HepG2 (cell line): Measurements from ENCODE around the gene HOXA6. TPM values are rescaled to one million over a fixed set of nuclear protein-coding genes. Genes with fewer than 3 reads are reported as not detected.

Source experiments
- ATAC-seq: fragments of 200-7000 bp; cut with Tn5 transposase; 3 replicates; pipeline ENCODE4 v1.9.1; 2020; ENCODE audit warnings: mild to moderate bottlenecking, moderate library complexity
- BruUV-seq: library from RNA; stranded (reverse); fragments of 400-500 nt; replicated peaks from 2 replicates; lab custom pipeline; 2021; lab: Mats Ljungman, UMichigan
- CTCF ChIA-PET: fragments of 300-600 bp; formaldehyde crosslinking; extraction: SDS; loops from one replicate; lab custom pipeline; 2021; ENCODE audit warnings: low total read pairs, inconsistent platforms, low intra/inter-chr PET ratio; lab: Yijun Ruan, JAX
- POLR2A ChIA-PET: fragments of 350-600 bp; sonication (Branson Sonifier 250); formaldehyde crosslinking; loops from one replicate; lab custom pipeline; 2020; ENCODE audit warnings: antibody characterized with exemption, inconsistent platforms; lab: Yijun Ruan, JAX
- DNase-seq: peaks from one replicate; pipeline ENCODE4 v3.0.0-alpha.2; 2015; ENCODE audit warnings: low spot score
- FAIRE-seq: peaks from 3 replicates; lab custom pipeline; 2011; peaks lifted over from hg19 to GRCh38; lab: Jason Lieb, UNC
- H2AFZ ChIP-seq: one replicate; pipeline ENCODE4 v1.6.1; 2011; ENCODE audit warnings: low read length, inconsistent platforms
- H3K27ac ChIP-seq: fragments of 300-600 bp; 3 replicates; pipeline ENCODE4 v1.8.0; 2011; ENCODE audit warnings: mixed run types, mild to moderate bottlenecking, mixed read lengths, low read length, inconsistent platforms; ENCODE audit not compliant: insufficient read depth; ENCODE audit errors: extremely low read length
- H3K27me3 ChIP-seq, 2 experiments: fragments of 200-600 bp in 1 of 2; 2 replicates in 1 of 2; 3 replicates in 1 of 2; pipeline versions ENCODE4 v1.6.0 to v1.8.0; 2011; ENCODE audit warnings: low read length in 2 of 2, mild to moderate bottlenecking in 2 of 2, moderate library complexity in 2 of 2, inconsistent platforms in 1 of 2; ENCODE audit not compliant: insufficient read depth in 2 of 2, control insufficient read depth in 1 of 2
- H3K36me3 ChIP-seq, 2 experiments: fragments of 200-600 bp in 1 of 2; replicated peaks in 1 of 2; 2 replicates in 1 of 2; 3 replicates in 1 of 2; pipeline versions ENCODE4 v1.5.1 to v1.8.0; 2011; ENCODE audit warnings: low read length in 2 of 2, inconsistent platforms in 1 of 2; ENCODE audit not compliant: insufficient read depth in 2 of 2, control insufficient read depth in 1 of 2
- H3K4me1 ChIP-seq: 2 replicates; pipeline ENCODE4 v1.5.1; 2012; ENCODE audit warnings: low read length, inconsistent platforms; ENCODE audit not compliant: insufficient read depth
- H3K4me2 ChIP-seq: 2 replicates; pipeline ENCODE4 v1.6.0; 2011; ENCODE audit warnings: low read depth, low read length, inconsistent platforms
- H3K4me3 ChIP-seq, 3 experiments: fragments of 200-600 bp in 1 of 3; sonication (generic), shearing (Covaris generic) in 1 of 3; replicated peaks in 1 of 3; 2 replicates each; pipeline ENCODE4 v1.5.1; 2011 to 2016; ENCODE audit warnings: low read length in 3 of 3, inconsistent platforms in 2 of 3, low read depth in 2 of 3, mild to moderate bottlenecking in 2 of 3, control low read depth in 1 of 3, mixed read lengths in 1 of 3; ENCODE audit not compliant: insufficient read depth in 1 of 3
- H3K79me2 ChIP-seq: one replicate; pipeline ENCODE4 v1.6.1; 2011; ENCODE audit warnings: low read length, inconsistent platforms; ENCODE audit not compliant: insufficient read depth
- H3K9ac ChIP-seq: 2 replicates; pipeline ENCODE4 v1.6.0; 2011; ENCODE audit warnings: mild to moderate bottlenecking, low read depth, low read length, inconsistent platforms; ENCODE audit not compliant: insufficient read depth
- H3K9me3 ChIP-seq: 2 replicates; pipeline ENCODE4 v1.5.1; 2012; ENCODE audit warnings: mild to moderate bottlenecking, low read length
- H4K20me1 ChIP-seq: 2 replicates; pipeline ENCODE4 v1.6.0; 2011; ENCODE audit warnings: inconsistent platforms, mild to moderate bottlenecking, low read length, moderate library complexity; ENCODE audit not compliant: insufficient read depth
- ARNT ChIP-seq: fragments of 450-650 bp; IDR thresholded peaks from 2 replicates; pipeline ENCODE4 v1.6.1; 2017
- CEBPB ChIP-seq: IDR thresholded peaks from 2 replicates; pipeline ENCODE4 v1.6.1; 2011; ENCODE audit warnings: low read depth, low read length, improper control_type of control experiment, borderline replicate concordance
- ETV5 ChIP-seq: IDR thresholded peaks from 2 replicates; pipeline ENCODE4 v1.6.1; 2018; ENCODE audit warnings: missing biosample characterization, missing genetic modification reagents, inconsistent platforms, borderline replicate concordance
- HNRNPUL1 ChIP-seq: fragments of 200-400 bp; formaldehyde crosslinking; IDR thresholded peaks from 2 replicates; pipeline ENCODE4 v1.6.1; 2017; ENCODE audit warnings: low read depth, mild to moderate bottlenecking, low read length, moderate library complexity
- PHF5A ChIP-seq: IDR thresholded peaks from one replicate; pipeline ENCODE4 v1.6.1; 2018; ENCODE audit warnings: low read depth, missing genetic modification reagents; ENCODE audit not compliant: unreplicated experiment
- SIN3A ChIP-seq: IDR thresholded peaks from 2 replicates; pipeline ENCODE4 v1.6.1; 2011; ENCODE audit warnings: low read depth, mild to moderate bottlenecking, control low read depth, low read length, borderline replicate concordance
- TBP ChIP-seq: sonication (generic); formaldehyde crosslinking; IDR thresholded peaks from 2 replicates; pipeline ENCODE4 v1.5.0; 2020; ENCODE audit warnings: missing genetic modification reagents
- ZFP1 ChIP-seq: IDR thresholded peaks from 2 replicates; pipeline ENCODE4 v1.6.1; 2016
- ZNF33A ChIP-seq: sonication (generic); formaldehyde crosslinking; IDR thresholded peaks from 2 replicates; pipeline ENCODE4 v1.5.1; 2020; ENCODE audit warnings: missing genetic modification reagents, mild to moderate bottlenecking, moderate library complexity, borderline replicate concordance
- ZNF75D ChIP-seq: sonication (generic); formaldehyde crosslinking; IDR thresholded peaks from 2 replicates; pipeline ENCODE4 v1.8.1; 2023; ENCODE audit warnings: missing genetic modification reagents, mild to moderate bottlenecking, borderline replicate concordance
- whole genome bisulfite sequencing: methylation state at CpG from one replicate; pipeline ENCODE4 v1.1.6; 2017; ENCODE audit warnings: low lambda C conversion rate; 5-methylcytosine and 5-hydroxymethylcytosine counted together
- in situ Hi-C: cut with HindIII; loops from 2 replicates; pipeline ENCODE4 v1.10.0; 2017; ENCODE audit warnings: low pct_unique_long_range_greater_than_20kb; ENCODE audit not compliant: extremely low pct_ligation_motif_present
- intact Hi-C: fragments of 100-400 bp; cut with micrococcal nuclease; formaldehyde crosslinking; loops from one replicate; pipeline ENCODE4 v1.10.0; 2022; ENCODE audit not compliant: unreplicated experiment
- polyA plus RNA-seq, 8 experiments: library from polyadenylated mRNA; depleted of rRNA in 3 of 8; stranded (reverse) in 7 of 8; unstranded in 1 of 8; fragments of >200 nt; fragmentation: Illumina TruSeq in 4 of 8; extraction: Trizol in 4 of 8; gene quantifications; 2 replicates each; pipeline versions ENCODE4 v1.2.1 to v1.2.3, GENCODE V29; 2011 to 2016; ENCODE audit warnings: low read depth in 4 of 8, missing spikeins in 1 of 8, mixed read lengths in 1 of 8; ENCODE audit not compliant: insufficient read depth in 1 of 8
- total RNA-seq, 5 experiments: library from RNA; depleted of rRNA; stranded (reverse); fragments of >200 nt; fragmentation: Illumina TruSeq; extraction: Trizol; gene quantifications; 2 replicates each; pipeline ENCODE4 v1.2.3, GENCODE V29; 2016; ENCODE audit warnings: low read depth in 1 of 5
- TF ChIP-seq, protein P1 (sequence below): sonication (generic); formaldehyde crosslinking; IDR thresholded peaks from 2 replicates; pipeline ENCODE4; 2020; ENCODE audit warnings: missing genetic modification reagents, mild to moderate bottlenecking, borderline replicate concordance
- TF ChIP-seq, protein P2 (sequence below): sonication (generic); formaldehyde crosslinking; IDR thresholded peaks from 2 replicates; pipeline ENCODE4 v1.5.0; 2020; ENCODE audit warnings: missing genetic modification reagents
- TF ChIP-seq, protein P3 (sequence below): sonication (generic); formaldehyde crosslinking; IDR thresholded peaks from 2 replicates; pipeline ENCODE4 v1.5.1; 2020; ENCODE audit warnings: mild to moderate bottlenecking, missing genetic modification reagents, moderate library complexity
- TF ChIP-seq, protein P4 (sequence below): sonication (generic); formaldehyde crosslinking; IDR thresholded peaks from 2 replicates; pipeline ENCODE4 v1.4.0; 2020; ENCODE audit warnings: missing genetic modification reagents

The HOXA6 gene
- total and polyA plus RNA-seq, 2 of the 13 experiments (the other 11 are each of a cell fraction or from before 2014, with no cell fraction given), result 1.3 to 1.5 TPM

DNA sequence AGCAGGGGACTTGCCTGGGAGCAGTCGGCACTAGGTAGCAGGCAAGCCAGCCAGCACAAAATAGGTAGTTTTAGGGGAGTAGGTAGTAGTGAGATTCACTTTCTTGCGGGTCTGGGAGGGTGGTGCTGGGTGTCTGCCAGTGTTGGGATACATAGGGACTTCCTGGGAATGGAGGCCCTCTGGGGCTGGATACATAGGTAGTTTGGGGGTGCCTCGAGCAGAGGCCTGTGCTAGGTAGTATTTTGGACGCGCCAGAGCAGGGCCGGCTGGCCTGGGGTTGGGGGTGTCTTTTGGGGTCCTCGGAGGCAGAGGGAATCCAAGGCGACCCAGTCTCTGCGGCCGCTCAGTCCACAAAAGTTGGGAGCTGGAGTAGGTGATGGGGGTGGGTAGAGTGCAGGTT, 6.8 kb upstream of the HOXA6 start (continued):
- TF ChIP-seq, protein P1, sequence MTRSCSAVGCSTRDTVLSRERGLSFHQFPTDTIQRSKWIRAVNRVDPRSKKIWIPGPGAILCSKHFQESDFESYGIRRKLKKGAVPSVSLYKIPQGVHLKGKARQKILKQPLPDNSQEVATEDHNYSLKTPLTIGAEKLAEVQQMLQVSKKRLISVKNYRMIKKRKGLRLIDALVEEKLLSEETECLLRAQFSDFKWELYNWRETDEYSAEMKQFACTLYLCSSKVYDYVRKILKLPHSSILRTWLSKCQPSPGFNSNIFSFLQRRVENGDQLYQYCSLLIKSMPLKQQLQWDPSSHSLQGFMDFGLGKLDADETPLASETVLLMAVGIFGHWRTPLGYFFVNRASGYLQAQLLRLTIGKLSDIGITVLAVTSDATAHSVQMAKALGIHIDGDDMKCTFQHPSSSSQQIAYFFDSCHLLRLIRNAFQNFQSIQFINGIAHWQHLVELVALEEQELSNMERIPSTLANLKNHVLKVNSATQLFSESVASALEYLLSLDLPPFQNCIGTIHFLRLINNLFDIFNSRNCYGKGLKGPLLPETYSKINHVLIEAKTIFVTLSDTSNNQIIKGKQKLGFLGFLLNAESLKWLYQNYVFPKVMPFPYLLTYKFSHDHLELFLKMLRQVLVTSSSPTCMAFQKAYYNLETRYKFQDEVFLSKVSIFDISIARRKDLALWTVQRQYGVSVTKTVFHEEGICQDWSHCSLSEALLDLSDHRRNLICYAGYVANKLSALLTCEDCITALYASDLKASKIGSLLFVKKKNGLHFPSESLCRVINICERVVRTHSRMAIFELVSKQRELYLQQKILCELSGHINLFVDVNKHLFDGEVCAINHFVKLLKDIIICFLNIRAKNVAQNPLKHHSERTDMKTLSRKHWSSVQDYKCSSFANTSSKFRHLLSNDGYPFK (CRISPR knock-in tag), result no peak
- no peak for TF ChIP-seq PHF5A (CRISPR knock-in tag)
- TF ChIP-seq, protein P2, sequence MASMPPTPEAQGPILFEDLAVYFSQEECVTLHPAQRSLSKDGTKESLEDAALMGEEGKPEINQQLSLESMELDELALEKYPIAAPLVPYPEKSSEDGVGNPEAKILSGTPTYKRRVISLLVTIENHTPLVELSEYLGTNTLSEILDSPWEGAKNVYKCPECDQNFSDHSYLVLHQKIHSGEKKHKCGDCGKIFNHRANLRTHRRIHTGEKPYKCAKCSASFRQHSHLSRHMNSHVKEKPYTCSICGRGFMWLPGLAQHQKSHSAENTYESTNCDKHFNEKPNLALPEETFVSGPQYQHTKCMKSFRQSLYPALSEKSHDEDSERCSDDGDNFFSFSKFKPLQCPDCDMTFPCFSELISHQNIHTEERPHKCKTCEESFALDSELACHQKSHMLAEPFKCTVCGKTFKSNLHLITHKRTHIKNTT (CRISPR knock-in tag), result no peak

DNA sequence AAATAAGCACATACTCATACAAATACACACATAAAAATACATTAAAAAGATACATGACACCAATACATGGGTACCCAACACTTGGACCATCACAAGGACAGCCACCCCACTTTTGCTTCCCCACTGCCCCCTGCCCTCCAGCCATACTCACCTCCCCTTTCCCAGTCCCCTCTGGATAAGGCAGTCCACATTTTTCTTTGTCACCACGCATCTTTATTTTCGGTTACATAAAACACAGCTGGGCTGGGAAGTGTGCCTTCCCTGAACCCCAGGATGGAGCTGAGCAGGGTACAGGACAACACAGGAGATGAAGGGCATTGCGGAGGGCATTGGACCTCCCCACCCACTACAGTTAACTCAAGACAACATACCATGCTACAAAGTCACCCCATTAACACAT, 6.0 kb upstream of the HOXA6 start:
- Histone ChIP-seq H3K4me3 (no peak overlapping the region), H3K9ac (no peak overlapping the region), H2AFZ (no peak overlapping the region), H3K4me1 (peaks cover 46% of the 10 kb centered on the region), H3K79me2 (peaks cover 5% of the 10 kb centered on the region), H3K9me3 (no peaks in the 10 kb centered on the region), H4K20me1 (no peaks in the 10 kb centered on the region), H3K36me3 (no peaks in the 10 kb centered on the region), H3K27ac (no peak overlapping the region), H3K27me3 (peaks cover 6 to 61% of the 10 kb centered on the region in 2 experiments), H3K4me2 (no peak overlapping the region)
- ATAC-seq (no peak), FAIRE-seq (no peak), DNase-seq (no peak)
- intact Hi-C loops, result no loop called here
- BruUV-seq, result no TSS peak
- 82% methylated on average over 3 of the region's 3 CpGs for WGBS
- ChIA-PET POLR2A (no interaction called here), CTCF (no interaction called here)
- in situ Hi-C loops, result loop anchor here (25.0 kb wide), 1 partner anchor 1066 kb away; no protein-coding TSS in a partner anchor
- TF ChIP-seq ZNF75D (CRISPR knock-in tag), result no peak
- TF ChIP-seq ETV5 (CRISPR knock-in tag), result no peak
- TF ChIP-seq ZNF33A, result no peak
- TF ChIP-seq, protein P3, sequence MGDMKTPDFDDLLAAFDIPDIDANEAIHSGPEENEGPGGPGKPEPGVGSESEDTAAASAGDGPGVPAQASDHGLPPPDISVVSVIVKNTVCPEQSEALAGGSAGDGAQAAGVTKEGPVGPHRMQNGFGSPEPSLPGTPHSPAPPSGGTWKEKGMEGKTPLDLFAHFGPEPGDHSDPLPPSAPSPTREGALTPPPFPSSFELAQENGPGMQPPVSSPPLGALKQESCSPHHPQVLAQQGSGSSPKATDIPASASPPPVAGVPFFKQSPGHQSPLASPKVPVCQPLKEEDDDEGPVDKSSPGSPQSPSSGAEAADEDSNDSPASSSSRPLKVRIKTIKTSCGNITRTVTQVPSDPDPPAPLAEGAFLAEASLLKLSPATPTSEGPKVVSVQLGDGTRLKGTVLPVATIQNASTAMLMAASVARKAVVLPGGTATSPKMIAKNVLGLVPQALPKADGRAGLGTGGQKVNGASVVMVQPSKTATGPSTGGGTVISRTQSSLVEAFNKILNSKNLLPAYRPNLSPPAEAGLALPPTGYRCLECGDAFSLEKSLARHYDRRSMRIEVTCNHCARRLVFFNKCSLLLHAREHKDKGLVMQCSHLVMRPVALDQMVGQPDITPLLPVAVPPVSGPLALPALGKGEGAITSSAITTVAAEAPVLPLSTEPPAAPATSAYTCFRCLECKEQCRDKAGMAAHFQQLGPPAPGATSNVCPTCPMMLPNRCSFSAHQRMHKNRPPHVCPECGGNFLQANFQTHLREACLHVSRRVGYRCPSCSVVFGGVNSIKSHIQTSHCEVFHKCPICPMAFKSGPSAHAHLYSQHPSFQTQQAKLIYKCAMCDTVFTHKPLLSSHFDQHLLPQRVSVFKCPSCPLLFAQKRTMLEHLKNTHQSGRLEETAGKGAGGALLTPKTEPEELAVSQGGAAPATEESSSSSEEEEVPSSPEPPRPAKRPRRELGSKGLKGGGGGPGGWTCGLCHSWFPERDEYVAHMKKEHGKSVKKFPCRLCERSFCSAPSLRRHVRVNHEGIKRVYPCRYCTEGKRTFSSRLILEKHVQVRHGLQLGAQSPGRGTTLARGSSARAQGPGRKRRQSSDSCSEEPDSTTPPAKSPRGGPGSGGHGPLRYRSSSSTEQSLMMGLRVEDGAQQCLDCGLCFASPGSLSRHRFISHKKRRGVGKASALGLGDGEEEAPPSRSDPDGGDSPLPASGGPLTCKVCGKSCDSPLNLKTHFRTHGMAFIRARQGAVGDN (CRISPR knock-in tag), result no peak
- TF ChIP-seq SIN3A, result no peak
- no peak for TF ChIP-seq TBP (CRISPR knock-in tag)
- TF ChIP-seq HNRNPUL1, result no peak
- no peak for TF ChIP-seq CEBPB
- TF ChIP-seq ARNT, result no peak
- TF ChIP-seq, protein P4, sequence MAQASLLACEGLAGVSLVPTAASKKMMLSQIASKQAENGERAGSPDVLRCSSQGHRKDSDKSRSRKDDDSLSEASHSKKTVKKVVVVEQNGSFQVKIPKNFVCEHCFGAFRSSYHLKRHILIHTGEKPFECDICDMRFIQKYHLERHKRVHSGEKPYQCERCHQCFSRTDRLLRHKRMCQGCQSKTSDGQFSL (CRISPR knock-in tag), result no peak
- no peak for TF ChIP-seq ZFP1 (CRISPR knock-in tag)
